GM21515 (cell line): Measurements from ENCODE around the gene AKAP1.
"Not testable (repeated sequence)": the region's sequence is repeated elsewhere in the genome, so short reads cannot be mapped to it uniquely, and the experiment has no call there.

Source experiments
- ATAC-seq: cut with Tn5 transposase; IDR thresholded peaks from one replicate; pipeline ENCODE4 v1.9.1; 2021; ENCODE audit not compliant: unreplicated experiment

AKAP1 gene

GRCh38 chr17:57075785-57076184, 9.3 kb upstream of the AKAP1 start:
- ATAC-seq: no peak

DNA sequence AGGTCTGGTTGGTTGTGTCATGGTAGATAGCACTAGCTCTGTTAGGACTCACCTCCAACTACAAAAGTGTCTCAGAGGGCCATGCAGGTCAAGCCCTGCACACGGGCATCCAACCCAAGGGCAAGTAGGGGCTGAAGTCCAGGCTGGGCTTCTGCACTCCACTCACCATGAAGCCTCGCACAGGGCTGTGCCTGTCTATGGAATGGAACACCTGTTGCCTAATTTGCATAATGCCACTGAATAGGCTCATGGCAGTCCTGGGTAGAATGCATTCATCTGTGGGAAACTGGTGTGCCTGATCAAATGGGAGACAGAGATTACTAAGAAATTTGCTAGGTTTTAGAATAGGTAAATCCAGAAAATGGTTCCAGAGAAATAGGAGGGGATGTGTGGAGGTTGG, 8.0 kb upstream of the AKAP1 start:
- ATAC-seq: no peak

DNA sequence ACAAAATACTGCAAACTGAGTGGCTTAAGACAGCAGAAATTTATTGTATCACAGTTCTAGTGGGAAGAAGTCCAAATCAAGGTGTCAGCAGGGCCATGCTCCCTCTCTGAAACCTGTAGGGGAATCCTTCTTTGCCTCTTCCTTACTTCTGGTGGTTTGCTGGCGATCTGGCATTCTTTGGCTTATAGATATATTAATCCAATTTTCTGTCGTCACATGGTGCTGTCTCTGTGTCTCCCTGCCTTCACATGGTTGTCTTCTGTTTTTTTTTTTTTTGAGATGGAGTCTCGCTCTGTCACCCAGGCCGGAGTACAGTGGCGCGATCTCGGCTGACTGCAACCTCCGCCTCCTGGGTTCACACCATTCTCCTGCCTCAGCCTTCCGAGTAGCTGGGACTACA, 6.8 kb upstream of the AKAP1 start:
- no peak for ATAC-seq

- no peak for ATAC-seq
Measured at GRCh38 chr17:57080718-57081117, 4.3 kb upstream of the AKAP1 start.

DNA sequence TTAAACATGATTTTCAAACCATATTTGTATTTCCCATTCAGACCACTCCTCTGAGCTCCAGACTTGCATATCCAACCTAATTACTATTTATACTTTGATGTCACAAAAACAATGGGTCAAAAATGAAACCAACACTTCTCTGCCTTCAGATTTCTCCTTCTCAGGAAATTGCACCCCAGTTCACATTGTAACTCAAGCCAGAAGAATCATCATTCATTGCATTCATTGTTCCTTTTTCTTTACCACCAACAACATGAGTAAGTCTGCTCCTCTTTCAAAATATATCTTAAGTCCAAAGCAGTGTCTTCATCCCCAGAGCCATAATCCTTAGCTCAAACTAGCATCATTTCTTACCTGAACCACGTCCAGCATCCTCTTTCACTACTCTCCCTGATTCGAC, 2.6 kb upstream of the AKAP1 start:
- ATAC-seq: no peak

DNA sequence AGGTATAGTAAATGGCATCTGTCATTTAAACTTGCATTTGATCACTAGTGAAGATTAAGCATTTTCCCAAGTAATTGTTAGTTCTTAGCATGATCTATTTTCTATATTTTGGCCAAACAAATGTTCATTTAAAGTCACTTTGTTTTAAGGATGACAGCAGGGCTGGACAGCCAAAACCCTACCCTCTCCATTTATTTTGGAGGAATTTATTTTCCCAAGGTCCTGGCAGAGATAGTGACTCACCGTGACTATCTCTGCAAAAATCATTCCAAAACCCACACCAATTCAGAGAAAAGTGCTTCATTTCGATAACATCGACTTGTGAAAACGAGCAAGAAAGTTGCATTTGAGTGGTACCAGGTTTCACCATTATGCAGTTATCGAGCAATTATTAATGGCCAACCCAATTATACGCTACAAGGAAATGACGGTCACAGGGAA, 665 bp upstream of the AKAP1 start:
- no peak for ATAC-seq

GRCh38 chr17:57085448-57086068, 512 bp downstream of the AKAP1 start:
- ATAC-seq: peak; percentile 35

GRCh38 chr17:57086069-57086930, 1.3 kb downstream of the AKAP1 start:
- no peak for ATAC-seq

- no peak for ATAC-seq
Measured at GRCh38 chr17:57088298-57088697, 3.3 kb downstream of the AKAP1 start.

- no peak for ATAC-seq
Measured at GRCh38 chr17:57089391-57089790, 4.3 kb downstream of the AKAP1 start.

DNA sequence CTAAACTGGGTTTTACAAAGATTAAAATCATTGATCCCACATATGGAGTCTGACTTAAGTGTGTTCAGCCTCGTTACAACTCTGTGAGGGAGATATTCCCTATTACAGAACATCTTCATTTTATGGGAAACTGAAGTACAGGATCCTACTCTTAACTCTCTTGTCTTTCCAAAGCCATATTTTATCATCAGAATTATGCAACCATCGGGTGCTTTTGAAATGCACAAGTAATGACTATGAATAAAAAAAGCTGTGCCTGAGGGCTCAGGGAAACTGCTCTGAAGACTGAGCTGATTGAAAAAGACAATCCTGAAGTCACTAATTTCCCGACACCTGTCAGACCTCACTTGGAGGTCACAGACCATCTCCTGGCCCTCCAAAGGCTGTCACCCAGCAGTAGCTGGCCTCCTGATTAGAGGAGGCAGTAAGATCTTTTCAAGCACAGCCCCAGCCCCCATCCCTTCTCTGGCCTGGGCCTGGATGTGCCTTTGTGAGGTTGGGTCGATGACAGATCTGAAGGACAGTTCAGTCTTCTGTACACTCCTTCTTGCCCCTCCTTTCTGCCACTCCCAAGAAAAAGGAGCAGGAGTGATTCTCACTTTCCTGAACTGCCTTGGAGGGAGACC, 5.6 kb downstream of the AKAP1 start:
- ATAC-seq: no peak

DNA sequence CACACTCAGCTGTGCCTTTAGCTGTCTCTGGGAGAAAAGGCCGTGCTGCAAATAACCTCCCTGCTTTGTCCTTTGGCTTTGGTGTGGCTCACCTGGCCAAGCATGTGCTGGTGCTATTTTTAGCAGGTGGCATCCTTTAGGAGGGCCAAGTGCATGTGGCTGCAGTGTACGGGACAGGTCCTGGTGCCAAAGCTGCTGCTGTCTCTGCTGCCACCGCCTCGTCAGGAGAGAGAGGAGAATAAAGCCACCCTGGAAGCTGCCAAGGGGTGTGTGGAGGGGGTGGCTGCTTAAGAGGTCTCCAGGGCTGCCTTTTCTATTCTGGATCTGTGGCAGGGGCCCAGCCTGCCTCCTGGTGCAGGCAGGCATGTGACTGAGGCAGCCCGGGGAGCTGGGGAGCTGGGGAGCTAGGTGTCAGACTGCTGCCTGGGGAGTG, 6.2 kb downstream of the AKAP1 start:
- ATAC-seq: no peak

DNA sequence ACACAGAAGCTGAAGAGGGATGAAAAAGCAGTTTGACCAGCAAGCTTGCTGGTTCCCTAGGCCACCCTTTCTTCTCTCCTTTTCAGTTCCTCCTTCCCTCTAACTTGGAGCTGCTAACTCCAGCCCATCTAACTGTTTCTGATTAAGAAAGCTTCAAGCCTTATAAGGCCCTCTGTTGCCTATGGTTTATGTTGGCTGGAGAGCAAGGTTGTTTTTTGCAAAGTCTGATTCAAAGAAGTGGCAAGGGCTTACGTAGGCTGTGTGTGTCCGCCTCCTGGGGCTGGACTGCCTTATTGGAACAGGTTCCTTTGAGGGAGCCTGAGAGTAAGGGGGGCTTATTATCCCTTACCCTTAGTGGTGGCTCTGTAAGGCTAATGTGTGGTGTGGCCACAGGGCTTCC, 7.1 kb downstream of the AKAP1 start:
- no peak for ATAC-seq

DNA sequence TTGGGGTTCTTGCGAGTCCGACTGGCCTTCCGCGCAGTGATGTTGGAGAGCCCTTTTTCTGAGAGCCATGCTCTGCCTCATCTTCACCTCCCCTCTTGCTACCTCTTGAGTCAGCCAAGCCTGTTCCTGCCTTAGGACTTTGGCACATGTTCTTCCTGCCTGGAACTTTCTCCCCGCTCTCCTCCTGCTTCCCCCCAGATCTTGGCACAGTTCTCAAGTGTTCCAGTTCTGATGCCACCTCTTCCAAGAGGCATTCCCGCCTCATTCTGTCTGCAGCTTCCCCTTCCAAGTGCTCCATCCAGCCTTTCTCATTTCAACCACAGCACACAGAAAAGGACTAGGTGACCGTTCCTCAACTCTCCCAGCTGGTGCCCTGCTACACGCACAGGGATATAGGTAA, 7.7 kb downstream of the AKAP1 start:
- ATAC-seq: no peak

DNA sequence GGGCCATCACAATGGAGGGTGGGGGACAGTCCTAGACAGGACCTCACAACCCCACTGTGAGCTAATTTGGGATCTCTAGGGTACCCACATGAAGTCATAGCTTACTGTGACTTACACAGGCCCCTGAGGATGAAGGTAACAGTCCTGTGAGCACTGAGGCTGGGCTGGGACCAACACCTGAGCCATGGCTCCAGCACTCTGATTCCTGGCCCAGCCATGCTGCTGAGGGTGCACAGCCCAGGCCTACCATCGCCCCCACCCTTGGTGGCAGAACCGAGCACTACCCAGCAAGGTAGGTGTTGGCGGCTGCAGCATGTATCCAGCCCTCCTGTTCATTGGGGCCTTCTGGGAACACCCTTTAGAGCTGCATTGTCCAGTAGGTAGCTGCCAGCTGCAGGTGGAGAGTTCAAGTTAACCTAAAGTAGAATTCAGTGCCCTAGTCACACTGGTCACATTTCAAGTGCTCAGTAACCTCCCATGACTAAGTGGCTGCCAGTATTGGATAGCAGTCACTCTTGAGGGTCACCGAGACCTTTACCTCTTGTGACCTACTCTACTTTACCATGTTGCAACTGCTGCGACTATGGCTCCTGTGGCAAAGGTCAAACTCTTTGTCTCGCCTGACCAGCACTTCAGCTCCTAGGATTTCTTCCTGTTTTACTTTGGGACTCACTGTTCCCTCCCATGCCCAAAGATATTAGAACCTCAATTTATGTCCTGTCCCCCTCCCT, 11.6 kb downstream of the AKAP1 start:
- ATAC-seq: no peak

- no peak for ATAC-seq
Measured at GRCh38 chr17:57097832-57098421, 12.9 kb downstream of the AKAP1 start.

- ATAC-seq: peak; percentile 72
Measured at GRCh38 chr17:57099165-57099564, 14.1 kb downstream of the AKAP1 start.

- ATAC-seq: no peak
Measured at GRCh38 chr17:57102122-57102521, 17.1 kb downstream of the AKAP1 start.

DNA sequence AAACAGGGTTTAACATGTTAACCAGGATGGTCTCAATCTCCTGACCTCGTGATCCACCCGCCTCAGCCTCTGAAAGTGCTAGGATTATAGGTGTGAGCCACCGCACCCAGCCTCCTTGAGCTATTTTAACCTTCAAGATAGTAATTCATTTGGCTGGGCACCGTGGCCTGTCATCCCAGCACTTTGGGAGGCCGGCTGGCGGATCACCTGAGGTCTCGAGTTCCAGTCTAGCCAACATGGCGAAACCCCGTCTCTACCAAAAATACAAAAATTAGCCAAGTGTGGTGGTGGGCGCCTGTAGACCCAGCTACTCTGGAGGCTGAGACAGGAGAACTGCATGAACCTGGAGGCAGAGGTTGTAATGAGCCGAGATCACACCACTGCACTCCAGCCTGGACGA, 17.6 kb downstream of the AKAP1 start:
- ATAC-seq: not testable (repeated sequence)

- ATAC-seq: no peak
Measured at GRCh38 chr17:57104461-57105175, 19.6 kb downstream of the AKAP1 start.
